Stimulated activated CD4-positive, alpha-beta T cell treated with anti-CD3 and anti-CD28 coated beads, TNF-alpha, amount 100 ng/mL, for 4 hours (primary cell): ENCODE data around the gene MFAP3.
"Not testable (repeated sequence)": the region's sequence is repeated elsewhere in the genome, so short reads cannot be mapped to it uniquely, and the experiment has no call there.

Experiments used
- DNase-seq, 3 experiments: peaks; one replicate each; pipeline ENCODE4 v3.0.0-alpha.2; 2020; ENCODE audit warnings: low read depth in 3 of 3

MFAP3 gene

GRCh38 chr5:154053468-154053867, 14.7 kb downstream of the MFAP3 start:
- no peak for DNase-seq

- DNase-seq: no peak
These were observed 16.4 kb downstream of the MFAP3 start for GRCh38 chr5:154055201-154055600.

- DNase-seq: no peak
These were observed 19.6 kb downstream of the MFAP3 start for GRCh38 chr5:154058055-154059038.

- no peak for DNase-seq
These were observed 20.3 kb downstream of the MFAP3 start for GRCh38 chr5:154059039-154059430.

GRCh38 chr5:154059583-154059982, 20.8 kb downstream of the MFAP3 start:
- DNase-seq: no peak

GRCh38 chr5:154060606-154061005, 21.8 kb downstream of the MFAP3 start:
- DNase-seq: no peak

- no peak for DNase-seq
These were observed 24.6 kb downstream of the MFAP3 start for GRCh38 chr5:154063372-154063771.

- DNase-seq: no peak
These were observed 27.2 kb downstream of the MFAP3 start for GRCh38 chr5:154065971-154066370.

GRCh38 chr5:154069854-154070253, 31.1 kb downstream of the MFAP3 start:
- not testable (repeated sequence) for DNase-seq

GRCh38 chr5:154071799-154072413, 33.1 kb downstream of the MFAP3 start:
- DNase-seq: no peak

GRCh38 chr5:154072414-154073171, 33.8 kb downstream of the MFAP3 start:
- DNase-seq: peak; percentile 62 to 72 (median 69)

- no peak for DNase-seq
These were observed 37.6 kb downstream of the MFAP3 start for GRCh38 chr5:154076240-154076922.

- DNase-seq: no peak
These were observed 38.9 kb downstream of the MFAP3 start for GRCh38 chr5:154077696-154078095.

GRCh38 chr5:154078272-154078671, 39.5 kb downstream of the MFAP3 start:
- DNase-seq: no peak

GRCh38 chr5:154081246-154081645, 42.5 kb downstream of the MFAP3 start:
- DNase-seq: no peak

- DNase-seq: no peak
These were observed 45.4 kb downstream of the MFAP3 start for GRCh38 chr5:154084062-154084639.

GRCh38 chr5:154086146-154086545, 47.4 kb downstream of the MFAP3 start:
- DNase-seq: no peak

GRCh38 chr5:154086641-154087040, 47.9 kb downstream of the MFAP3 start:
- no peak for DNase-seq

- DNase-seq: no peak
These were observed 48.5 kb downstream of the MFAP3 start for GRCh38 chr5:154087260-154087659.

- DNase-seq: no peak
These were observed 50.0 kb downstream of the MFAP3 start for GRCh38 chr5:154088801-154089200.

- no peak for DNase-seq
These were observed 51.9 kb downstream of the MFAP3 start for GRCh38 chr5:154090656-154091055.
